Stimulated activated CD8-positive, alpha-beta memory T cell treated with anti-CD3 and anti-CD28 coated beads, Interleukin-7, amount 100 ng/mL, for 1 hour (primary cell): ENCODE data around the gene LRRD1.
"Not testable (repeated sequence)": the region's sequence is repeated elsewhere in the genome, so short reads cannot be mapped to it uniquely, and the experiment has no call there.

Source experiments
- DNase-seq, 2 donors: peaks; one replicate each; pipeline ENCODE4 v3.0.0-alpha.2; 2020; ENCODE audit warnings: low read depth in 2 of 2

The LRRD1 gene

GRCh38 chr7:92178928-92179924 is at the start of gene LRRD1:
TSS of gene LRRD1 (minus strand) at chr7:92179142. CDS start at chr7:92165202, 13,940 bp downstream.
- peak; percentile 79 to 81 for DNase-seq

GRCh38 chr7:92228742-92229141 is 49.8 kb upstream of the LRRD1 start:
- DNase-seq, result no peak

- DNase-seq, result no peak
These were observed 49.2 kb upstream of the LRRD1 start for GRCh38 chr7:92228100-92228499.

- DNase-seq, result no peak
These were observed 48.0 kb upstream of the LRRD1 start for GRCh38 chr7:92226981-92227380.

- no peak for DNase-seq
These were observed 42.8 kb upstream of the LRRD1 start for GRCh38 chr7:92221766-92222165.

- DNase-seq, result no peak
These were observed 27.7 kb upstream of the LRRD1 start for GRCh38 chr7:92206672-92207071.

- DNase-seq, result no peak
These were observed 27.0 kb upstream of the LRRD1 start for GRCh38 chr7:92205987-92206386.

- DNase-seq, result no peak
These were observed 21.8 kb upstream of the LRRD1 start for GRCh38 chr7:92200791-92201190.

- DNase-seq, result no peak
These were observed 13.4 kb upstream of the LRRD1 start for GRCh38 chr7:92192326-92192725.

GRCh38 chr7:92189246-92189645 is 10.3 kb upstream of the LRRD1 start:
- not testable (repeated sequence) for DNase-seq

GRCh38 chr7:92184294-92184693 is 5.4 kb upstream of the LRRD1 start:
- not testable (repeated sequence) for DNase-seq

- DNase-seq, result no peak
These were observed 1.6 kb downstream of the LRRD1 start for GRCh38 chr7:92177362-92177761.

- not testable (repeated sequence) for DNase-seq
These were observed 9.4 kb downstream of the LRRD1 start for GRCh38 chr7:92169529-92169928.

- no peak for DNase-seq
These were observed 17.7 kb downstream of the LRRD1 start for GRCh38 chr7:92161271-92161670.

GRCh38 chr7:92158660-92159575 is 20.0 kb downstream of the LRRD1 start:
- DNase-seq, result no peak

GRCh38 chr7:92156990-92157389 is 22.0 kb downstream of the LRRD1 start:
- DNase-seq, result no peak

- DNase-seq, result no peak
These were observed 23.7 kb downstream of the LRRD1 start for GRCh38 chr7:92155108-92155739.

GRCh38 chr7:92150450-92151017 is 28.4 kb downstream of the LRRD1 start:
- no peak for DNase-seq

- DNase-seq, result no peak
These were observed 29.2 kb downstream of the LRRD1 start for GRCh38 chr7:92149736-92150239.

- not testable (repeated sequence) for DNase-seq
These were observed 35.6 kb downstream of the LRRD1 start for GRCh38 chr7:92143192-92143880.

GRCh38 chr7:92142791-92143190 is 36.2 kb downstream of the LRRD1 start:
- DNase-seq, result not testable (repeated sequence)
